OCI-LY1 (cell line): ENCODE results near the gene PRR5L.

Experiments
- EZH2 ChIP-seq: fragments of 200-600 bp; sonication (generic), shearing (Covaris generic); IDR thresholded peaks from 2 replicates; pipeline ENCODE4 v1.8.0; 2017; ENCODE audit warnings: borderline replicate concordance, mixed run types, mild to moderate bottlenecking, antibody characterized with exemption, low read length, moderate library complexity, mixed read lengths
- TF ChIP-seq, protein P1 (sequence below): fragments of 200-600 bp; sonication (generic), shearing (Covaris generic); IDR thresholded peaks from 2 replicates; pipeline ENCODE4 v1.5.1; 2017; ENCODE audit warnings: mild to moderate bottlenecking, antibody characterized with exemption, low read length, moderate library complexity, mixed read lengths

DNA sequence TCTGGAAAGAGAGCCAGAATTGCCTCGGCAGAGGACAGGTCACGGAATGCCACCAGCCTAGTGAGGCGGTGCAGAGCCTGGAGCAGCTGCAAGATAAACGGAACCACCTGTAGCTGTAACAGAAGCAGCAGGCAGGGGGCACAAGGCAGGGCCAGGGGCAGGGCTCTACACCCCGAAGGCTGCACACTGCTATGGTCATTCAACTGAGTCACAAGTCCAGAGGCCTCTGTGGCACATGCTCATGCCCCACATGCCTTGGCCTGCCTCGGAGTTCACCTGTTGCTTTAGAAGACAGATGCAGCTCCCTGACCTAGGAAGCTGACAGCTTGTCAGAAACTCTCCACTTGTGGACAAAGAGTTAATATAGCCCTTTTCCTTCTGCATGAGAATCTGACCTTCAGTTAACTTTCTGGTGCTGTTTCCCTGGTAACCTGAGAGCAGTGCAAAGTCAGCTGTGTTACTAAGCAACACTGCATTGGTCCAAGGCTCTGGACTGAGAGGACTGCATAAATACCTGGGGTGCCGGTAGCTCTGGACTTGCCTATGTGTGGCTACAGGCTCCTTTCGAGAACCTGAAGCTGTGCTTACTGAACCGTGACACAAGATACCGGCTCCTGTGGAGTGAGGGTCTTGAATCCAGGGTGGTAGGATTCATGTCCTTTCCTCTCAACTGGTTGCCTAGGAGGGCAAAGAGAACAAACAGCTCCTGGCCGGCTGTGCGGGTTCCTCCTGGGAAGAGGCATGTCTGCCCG, 17.4 kb upstream of the PRR5L start:
- TF ChIP-seq, protein P1, sequence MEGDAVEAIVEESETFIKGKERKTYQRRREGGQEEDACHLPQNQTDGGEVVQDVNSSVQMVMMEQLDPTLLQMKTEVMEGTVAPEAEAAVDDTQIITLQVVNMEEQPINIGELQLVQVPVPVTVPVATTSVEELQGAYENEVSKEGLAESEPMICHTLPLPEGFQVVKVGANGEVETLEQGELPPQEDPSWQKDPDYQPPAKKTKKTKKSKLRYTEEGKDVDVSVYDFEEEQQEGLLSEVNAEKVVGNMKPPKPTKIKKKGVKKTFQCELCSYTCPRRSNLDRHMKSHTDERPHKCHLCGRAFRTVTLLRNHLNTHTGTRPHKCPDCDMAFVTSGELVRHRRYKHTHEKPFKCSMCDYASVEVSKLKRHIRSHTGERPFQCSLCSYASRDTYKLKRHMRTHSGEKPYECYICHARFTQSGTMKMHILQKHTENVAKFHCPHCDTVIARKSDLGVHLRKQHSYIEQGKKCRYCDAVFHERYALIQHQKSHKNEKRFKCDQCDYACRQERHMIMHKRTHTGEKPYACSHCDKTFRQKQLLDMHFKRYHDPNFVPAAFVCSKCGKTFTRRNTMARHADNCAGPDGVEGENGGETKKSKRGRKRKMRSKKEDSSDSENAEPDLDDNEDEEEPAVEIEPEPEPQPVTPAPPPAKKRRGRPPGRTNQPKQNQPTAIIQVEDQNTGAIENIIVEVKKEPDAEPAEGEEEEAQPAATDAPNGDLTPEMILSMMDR: no peak
- no peak for TF ChIP-seq EZH2
